ENCODE measurements around the gene GTPBP2.

- TF ChIP-seq HDGF (IDR thresholded peaks at IDR 0.05) (no peak), POLR2AphosphoS5 (IDR thresholded peaks at IDR 0.05; ENCODE audit: low read length) (no peak), CTCF (IDR thresholded peaks at IDR 0.05 in 2 of 3, conservative IDR thresholded peaks at IDR 0.05 in 1 of 3; ENCODE audit: control insufficient read depth in 2 of 3, extremely low read depth in 1 of 3, insufficient read depth in 1 of 3, low read depth in 3 of 3, low read length in 3 of 3) (no peak), EP300 (IDR thresholded peaks at IDR 0.05; ENCODE audit: borderline replicate concordance in 1 of 2, control insufficient read depth in 1 of 2, low read depth in 2 of 2, low read length in 2 of 2) (no peak), NFYA (IDR thresholded peaks at IDR 0.05; ENCODE audit: borderline replicate concordance, low read depth, low read length) (no peak), ZBTB4 (CRISPR knock-in tag; IDR thresholded peaks at IDR 0.05) (no peak), SKIL (IDR thresholded peaks at IDR 0.05; ENCODE audit: low read depth, poor library complexity, severe bottlenecking) (no peak), POLR2A (IDR thresholded peaks at IDR 0.05; ENCODE audit: low read depth, low read length) (no peak), BACH1 (IDR thresholded peaks at IDR 0.05; ENCODE audit: borderline replicate concordance) (no peak)
Measured at GRCh38 chr6:43584892-43585570, 44.0 kb downstream of the GTPBP2 start.

All from GM12878 (cell line).